HepG2 (cell line): Measurements from ENCODE around the gene CHMP1B. TPM values are rescaled to one million over a fixed set of nuclear protein-coding genes. Genes with fewer than 3 reads are reported as not detected.

ENCODE experiments used
- DNMT3B ChIP-seq: conservative IDR thresholded peaks from 2 replicates; pipeline ENCODE4 v1.6.1; 2016; ENCODE audit warnings: missing biosample characterization, control low read depth
- GABPA ChIP-seq, 2 experiments: IDR thresholded peaks; 2 replicates each; pipeline ENCODE4 v1.6.1; 2011 to 2016; ENCODE audit warnings: low read depth in 2 of 2, low read length in 1 of 2, missing biosample characterization in 1 of 2, missing genetic modification characterization in 1 of 2
- GATAD1 ChIP-seq: IDR thresholded peaks from 2 replicates; pipeline ENCODE4 v1.6.1; 2016; ENCODE audit warnings: missing genetic modification reagents, missing compliant biosample characterization
- HNF4A ChIP-seq: sonication (generic); formaldehyde crosslinking; IDR thresholded peaks from 2 replicates; pipeline ENCODE4 v1.4.0; 2020; ENCODE audit warnings: missing genetic modification reagents
- HNF4G ChIP-seq, 2 experiments: sonication (generic) in 1 of 2; formaldehyde crosslinking in 1 of 2; IDR thresholded peaks; 2 replicates each; pipeline versions ENCODE4 v1.4.0 to v1.6.1; 2011 to 2020; ENCODE audit warnings: borderline replicate concordance in 2 of 2, low read depth in 2 of 2, mild to moderate bottlenecking in 2 of 2, low read length in 1 of 2, missing genetic modification reagents in 1 of 2, moderate library complexity in 1 of 2
- KLF11 ChIP-seq: IDR thresholded peaks from 2 replicates; pipeline ENCODE4 v1.6.1; 2016; ENCODE audit warnings: missing compliant biosample characterization
- MAFF ChIP-seq: IDR thresholded peaks from 2 replicates; pipeline ENCODE4 v1.6.1; 2011; ENCODE audit warnings: low read depth, low read length, improper control_type of control experiment
- RFX3 ChIP-seq: IDR thresholded peaks from 2 replicates; pipeline ENCODE4 v1.6.1; 2016; ENCODE audit warnings: missing biosample characterization, missing genetic modification reagents
- ZMYM4 ChIP-seq: sonication (generic); formaldehyde crosslinking; IDR thresholded peaks from 2 replicates; pipeline ENCODE4 v1.8.1; 2023; ENCODE audit warnings: mild to moderate bottlenecking, missing genetic modification reagents
- ZNF101 ChIP-seq: sonication (generic); formaldehyde crosslinking; IDR thresholded peaks from 2 replicates; pipeline ENCODE4 v1.4.0; 2020; ENCODE audit warnings: mild to moderate bottlenecking, low read depth, missing genetic modification reagents, borderline replicate concordance
- ZNF263 ChIP-seq: sonication (generic); formaldehyde crosslinking; IDR thresholded peaks from 2 replicates; pipeline ENCODE4 v1.4.0; 2020; ENCODE audit warnings: missing genetic modification reagents
- polyA plus RNA-seq, 8 experiments: library from polyadenylated mRNA; depleted of rRNA in 3 of 8; stranded (reverse) in 7 of 8; unstranded in 1 of 8; fragments of >200 nt; fragmentation: Illumina TruSeq in 4 of 8; extraction: Trizol in 4 of 8; gene quantifications; 2 replicates each; pipeline versions ENCODE4 v1.2.1 to v1.2.3, GENCODE V29; 2011 to 2016; ENCODE audit warnings: low read depth in 4 of 8, missing spikeins in 1 of 8, mixed read lengths in 1 of 8; ENCODE audit not compliant: insufficient read depth in 1 of 8
- total RNA-seq, 5 experiments: library from RNA; depleted of rRNA; stranded (reverse); fragments of >200 nt; fragmentation: Illumina TruSeq; extraction: Trizol; gene quantifications; 2 replicates each; pipeline ENCODE4 v1.2.3, GENCODE V29; 2016; ENCODE audit warnings: low read depth in 1 of 5
- TF ChIP-seq, protein P1 (sequence below): sonication (generic); formaldehyde crosslinking; IDR thresholded peaks from 2 replicates; pipeline ENCODE4 v1.8.0; 2022; ENCODE audit warnings: missing genetic modification reagents, mild to moderate bottlenecking, inconsistent platforms, borderline replicate concordance
- TF ChIP-seq, protein P2 (sequence below): sonication (generic); formaldehyde crosslinking; IDR thresholded peaks from 2 replicates; pipeline ENCODE4 v1.4.0; 2020; ENCODE audit warnings: missing genetic modification reagents, borderline replicate concordance
- TF ChIP-seq, protein P3 (sequence below): IDR thresholded peaks from 2 replicates; pipeline ENCODE4 v1.6.1; 2018; ENCODE audit warnings: missing genetic modification reagents, mild to moderate bottlenecking, missing compliant biosample characterization
- TF ChIP-seq, protein P4 (sequence below): sonication (generic); formaldehyde crosslinking; IDR thresholded peaks from 2 replicates; pipeline ENCODE4 v1.5.0; 2020; ENCODE audit warnings: mild to moderate bottlenecking, missing genetic modification reagents, moderate library complexity
- TF ChIP-seq, protein P5 (sequence below): fragments of 450-650 bp; IDR thresholded peaks from 2 replicates; pipeline ENCODE4 v1.6.1; 2017

CHMP1B gene
- total and polyA plus RNA-seq, 2 of the 13 experiments (the other 11 are each of a cell fraction or from before 2014, with no cell fraction given) = 18.8 to 20.2 TPM

DNA sequence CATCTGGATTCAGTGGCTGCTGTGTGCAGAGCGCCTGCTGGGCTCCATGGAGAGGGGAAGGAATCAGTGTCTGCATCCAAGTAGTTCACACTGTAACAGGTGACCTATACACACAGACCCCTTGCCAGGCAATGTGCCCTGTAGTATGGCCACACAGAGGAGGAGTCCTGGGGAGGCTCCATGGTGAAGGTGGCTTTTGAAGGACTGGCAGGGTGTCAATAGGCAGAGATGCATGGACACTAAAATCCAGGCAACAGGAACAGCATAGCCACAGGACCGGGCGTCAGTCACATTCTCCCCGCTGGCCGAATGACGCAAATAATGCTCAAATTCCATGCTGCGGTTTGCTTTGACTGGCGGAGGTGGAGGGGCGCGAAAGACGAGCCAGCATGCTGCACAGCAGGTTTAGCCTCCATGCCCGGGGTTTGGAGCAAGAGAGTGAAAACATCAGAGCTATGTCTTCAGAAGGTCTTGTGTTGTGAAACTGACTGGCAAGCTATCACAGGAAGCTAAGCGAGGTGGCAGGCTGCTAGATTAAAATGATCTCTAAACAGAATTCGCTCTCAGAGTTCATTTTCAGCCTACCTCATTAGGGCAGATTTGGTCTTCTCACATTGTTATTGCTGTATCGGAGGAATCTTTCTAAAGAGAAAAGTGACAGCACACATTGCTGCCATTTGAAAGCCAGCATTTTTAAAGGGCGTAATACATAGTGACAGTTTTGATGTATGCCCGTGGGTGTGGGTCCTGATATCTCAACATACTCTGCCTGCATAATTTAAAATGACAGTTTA is 1.2 kb upstream of the CHMP1B start (continued):
- TF ChIP-seq, protein P1, sequence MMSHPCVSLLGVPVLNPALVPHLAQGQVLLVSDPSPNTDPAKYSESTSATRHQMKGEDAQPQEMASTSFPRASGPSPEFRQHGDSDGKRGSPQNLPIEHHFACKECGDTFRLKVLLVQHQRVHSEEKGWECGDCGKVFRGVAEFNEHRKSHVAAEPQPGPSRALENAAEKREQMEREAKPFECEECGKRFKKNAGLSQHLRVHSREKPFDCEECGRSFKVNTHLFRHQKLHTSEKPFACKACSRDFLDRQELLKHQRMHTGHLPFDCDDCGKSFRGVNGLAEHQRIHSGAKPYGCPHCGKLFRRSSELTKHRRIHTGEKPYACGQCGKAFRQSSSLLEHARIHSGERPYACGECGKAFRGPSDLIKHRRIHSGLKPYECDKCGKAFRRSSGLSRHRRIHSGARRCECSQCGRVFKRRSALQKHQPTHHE = no peak
- TF ChIP-seq, protein P2, sequence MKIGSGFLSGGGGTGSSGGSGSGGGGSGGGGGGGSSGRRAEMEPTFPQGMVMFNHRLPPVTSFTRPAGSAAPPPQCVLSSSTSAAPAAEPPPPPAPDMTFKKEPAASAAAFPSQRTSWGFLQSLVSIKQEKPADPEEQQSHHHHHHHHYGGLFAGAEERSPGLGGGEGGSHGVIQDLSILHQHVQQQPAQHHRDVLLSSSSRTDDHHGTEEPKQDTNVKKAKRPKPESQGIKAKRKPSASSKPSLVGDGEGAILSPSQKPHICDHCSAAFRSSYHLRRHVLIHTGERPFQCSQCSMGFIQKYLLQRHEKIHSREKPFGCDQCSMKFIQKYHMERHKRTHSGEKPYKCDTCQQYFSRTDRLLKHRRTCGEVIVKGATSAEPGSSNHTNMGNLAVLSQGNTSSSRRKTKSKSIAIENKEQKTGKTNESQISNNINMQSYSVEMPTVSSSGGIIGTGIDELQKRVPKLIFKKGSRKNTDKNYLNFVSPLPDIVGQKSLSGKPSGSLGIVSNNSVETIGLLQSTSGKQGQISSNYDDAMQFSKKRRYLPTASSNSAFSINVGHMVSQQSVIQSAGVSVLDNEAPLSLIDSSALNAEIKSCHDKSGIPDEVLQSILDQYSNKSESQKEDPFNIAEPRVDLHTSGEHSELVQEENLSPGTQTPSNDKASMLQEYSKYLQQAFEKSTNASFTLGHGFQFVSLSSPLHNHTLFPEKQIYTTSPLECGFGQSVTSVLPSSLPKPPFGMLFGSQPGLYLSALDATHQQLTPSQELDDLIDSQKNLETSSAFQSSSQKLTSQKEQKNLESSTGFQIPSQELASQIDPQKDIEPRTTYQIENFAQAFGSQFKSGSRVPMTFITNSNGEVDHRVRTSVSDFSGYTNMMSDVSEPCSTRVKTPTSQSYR (CRISPR knock-in tag) = no peak
- TF ChIP-seq, protein P3, sequence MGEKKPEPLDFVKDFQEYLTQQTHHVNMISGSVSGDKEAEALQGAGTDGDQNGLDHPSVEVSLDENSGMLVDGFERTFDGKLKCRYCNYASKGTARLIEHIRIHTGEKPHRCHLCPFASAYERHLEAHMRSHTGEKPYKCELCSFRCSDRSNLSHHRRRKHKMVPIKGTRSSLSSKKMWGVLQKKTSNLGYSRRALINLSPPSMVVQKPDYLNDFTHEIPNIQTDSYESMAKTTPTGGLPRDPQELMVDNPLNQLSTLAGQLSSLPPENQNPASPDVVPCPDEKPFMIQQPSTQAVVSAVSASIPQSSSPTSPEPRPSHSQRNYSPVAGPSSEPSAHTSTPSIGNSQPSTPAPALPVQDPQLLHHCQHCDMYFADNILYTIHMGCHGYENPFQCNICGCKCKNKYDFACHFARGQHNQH (CRISPR knock-in tag) = 0 out of 2 replicates have a peak, but pooled peaks have one; percentile 51
- TF ChIP-seq GATAD1 (CRISPR knock-in tag) (peak; percentile 64), HNF4G (IDR thresholded peaks at IDR 0.05; ENCODE audit: borderline replicate concordance, low read depth, low read length) (peak; percentile 57; the same call in 1 of the 2 replicates), HNF4G (CRISPR knock-in tag; IDR thresholded peaks at IDR 0.05; ENCODE audit: borderline replicate concordance, low read depth) (no peak), MAFF (no peak), ZNF101 (CRISPR knock-in tag) (no peak), KLF11 (CRISPR knock-in tag) (no peak), HNF4A (CRISPR knock-in tag) (peak; percentile 35), ZMYM4 (CRISPR knock-in tag) (no peak), DNMT3B (CRISPR knock-in tag) (no peak), ZNF263 (CRISPR knock-in tag) (no peak), GABPA (IDR thresholded peaks at IDR 0.05; ENCODE audit: low read depth, low read length) (no peak), GABPA (CRISPR knock-in tag; IDR thresholded peaks at IDR 0.05; ENCODE audit: low read depth) (no peak), RFX3 (no peak)
- TF ChIP-seq, protein P4, sequence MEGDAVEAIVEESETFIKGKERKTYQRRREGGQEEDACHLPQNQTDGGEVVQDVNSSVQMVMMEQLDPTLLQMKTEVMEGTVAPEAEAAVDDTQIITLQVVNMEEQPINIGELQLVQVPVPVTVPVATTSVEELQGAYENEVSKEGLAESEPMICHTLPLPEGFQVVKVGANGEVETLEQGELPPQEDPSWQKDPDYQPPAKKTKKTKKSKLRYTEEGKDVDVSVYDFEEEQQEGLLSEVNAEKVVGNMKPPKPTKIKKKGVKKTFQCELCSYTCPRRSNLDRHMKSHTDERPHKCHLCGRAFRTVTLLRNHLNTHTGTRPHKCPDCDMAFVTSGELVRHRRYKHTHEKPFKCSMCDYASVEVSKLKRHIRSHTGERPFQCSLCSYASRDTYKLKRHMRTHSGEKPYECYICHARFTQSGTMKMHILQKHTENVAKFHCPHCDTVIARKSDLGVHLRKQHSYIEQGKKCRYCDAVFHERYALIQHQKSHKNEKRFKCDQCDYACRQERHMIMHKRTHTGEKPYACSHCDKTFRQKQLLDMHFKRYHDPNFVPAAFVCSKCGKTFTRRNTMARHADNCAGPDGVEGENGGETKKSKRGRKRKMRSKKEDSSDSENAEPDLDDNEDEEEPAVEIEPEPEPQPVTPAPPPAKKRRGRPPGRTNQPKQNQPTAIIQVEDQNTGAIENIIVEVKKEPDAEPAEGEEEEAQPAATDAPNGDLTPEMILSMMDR (CRISPR knock-in tag) = no peak
- TF ChIP-seq, protein P5, sequence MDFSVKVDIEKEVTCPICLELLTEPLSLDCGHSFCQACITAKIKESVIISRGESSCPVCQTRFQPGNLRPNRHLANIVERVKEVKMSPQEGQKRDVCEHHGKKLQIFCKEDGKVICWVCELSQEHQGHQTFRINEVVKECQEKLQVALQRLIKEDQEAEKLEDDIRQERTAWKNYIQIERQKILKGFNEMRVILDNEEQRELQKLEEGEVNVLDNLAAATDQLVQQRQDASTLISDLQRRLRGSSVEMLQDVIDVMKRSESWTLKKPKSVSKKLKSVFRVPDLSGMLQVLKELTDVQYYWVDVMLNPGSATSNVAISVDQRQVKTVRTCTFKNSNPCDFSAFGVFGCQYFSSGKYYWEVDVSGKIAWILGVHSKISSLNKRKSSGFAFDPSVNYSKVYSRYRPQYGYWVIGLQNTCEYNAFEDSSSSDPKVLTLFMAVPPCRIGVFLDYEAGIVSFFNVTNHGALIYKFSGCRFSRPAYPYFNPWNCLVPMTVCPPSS = no peak
